Measurements from ENCODE around the gene SHOC2.

- TF ChIP-seq POLR2A (IDR thresholded peaks at IDR 0.05; ENCODE audit: low read depth, low read length) (no peak), POLR2AphosphoS5 (IDR thresholded peaks at IDR 0.05; ENCODE audit: low read depth, low read length) (no peak)
These were observed 12.5 kb downstream of the SHOC2 start for GRCh38 chr10:110931769-110932381.
